Keratinocyte (primary cell): ENCODE results near the gene COCH. TPM values are rescaled to one million over a fixed set of nuclear protein-coding genes. Genes with fewer than 3 reads are reported as not detected.

Experiments used
- DNase-seq: peaks from one replicate; pipeline ENCODE4 v3.0.0-alpha.2; 2011; ENCODE audit warnings: low read depth, missing footprints, low spot score
- FAIRE-seq: peaks from 2 replicates; lab custom pipeline; 2011; peaks lifted over from hg19 to GRCh38; lab: Jason Lieb, UNC
- H2AFZ ChIP-seq: 2 replicates; pipeline ENCODE4 v1.6.0; 2012; ENCODE audit warnings: low read length, control low read depth, inconsistent platforms; ENCODE audit not compliant: control insufficient read depth
- H3K27ac ChIP-seq: 2 replicates; pipeline ENCODE4 v1.5.1; 2011; ENCODE audit warnings: low read length; ENCODE audit not compliant: control insufficient read depth, insufficient read depth
- H3K27me3 ChIP-seq: 3 replicates; pipeline ENCODE4 v1.6.0; 2011; ENCODE audit warnings: low read length; ENCODE audit not compliant: control insufficient read depth, insufficient read depth; ENCODE audit errors: extremely low read depth
- H3K36me3 ChIP-seq, 2 experiments: 2 replicates in 1 of 2; 3 replicates in 1 of 2; pipeline ENCODE4 v1.5.1; 2011; ENCODE audit warnings: low read length in 2 of 2, mild to moderate bottlenecking in 1 of 2; ENCODE audit not compliant: control insufficient read depth in 2 of 2, insufficient read depth in 2 of 2; ENCODE audit errors: extremely low read depth in 1 of 2
- H3K4me1 ChIP-seq: 3 replicates; pipeline ENCODE4 v1.5.1; 2011; ENCODE audit warnings: low read length; ENCODE audit not compliant: control insufficient read depth, insufficient read depth; ENCODE audit errors: extremely low read depth
- H3K4me2 ChIP-seq: 3 replicates; pipeline ENCODE4 v1.6.0; 2011; ENCODE audit warnings: low read depth, low read length; ENCODE audit not compliant: control insufficient read depth, insufficient read depth; ENCODE audit errors: extremely low read depth
- H3K4me3 ChIP-seq, 3 experiments: fragments of 200-600 bp in 1 of 3; sonication (generic) in 1 of 3; 2 replicates in 2 of 3; 3 replicates in 1 of 3; pipeline ENCODE4 v1.5.1; 2011 to 2016; ENCODE audit warnings: low read length in 3 of 3, mild to moderate bottlenecking in 3 of 3, control low read depth in 2 of 3, inconsistent platforms in 1 of 3, low read depth in 1 of 3, mixed read lengths in 1 of 3, mixed run types in 1 of 3, moderate library complexity in 1 of 3; ENCODE audit not compliant: control insufficient read depth in 2 of 3, insufficient read depth in 2 of 3; ENCODE audit errors: extremely low read depth in 1 of 3
- H3K79me2 ChIP-seq: 2 replicates; pipeline ENCODE4 v1.6.0; 2012; ENCODE audit warnings: low read length; ENCODE audit not compliant: control insufficient read depth, insufficient read depth
- H3K9ac ChIP-seq: 3 replicates; pipeline ENCODE4 v1.6.0; 2011; ENCODE audit warnings: low read length; ENCODE audit not compliant: control insufficient read depth, insufficient read depth; ENCODE audit errors: extremely low read depth
- H3K9me1 ChIP-seq: 3 replicates; pipeline ENCODE4 v1.6.0; 2011; ENCODE audit warnings: low read length; ENCODE audit not compliant: control insufficient read depth, insufficient read depth; ENCODE audit errors: extremely low read depth
- H3K9me3 ChIP-seq: 2 replicates; pipeline ENCODE4 v1.5.1; 2012; ENCODE audit warnings: low read depth, low read length; ENCODE audit not compliant: control insufficient read depth
- H4K20me1 ChIP-seq: 3 replicates; pipeline ENCODE4 v1.6.0; 2011; ENCODE audit warnings: low read length; ENCODE audit not compliant: control insufficient read depth, insufficient read depth; ENCODE audit errors: extremely low read depth
- CTCF ChIP-seq, 3 experiments: IDR thresholded peaks in 1 of 3; conservative IDR thresholded peaks in 1 of 3; optimal IDR thresholded peaks in 1 of 3; 2 replicates in 2 of 3; 3 replicates in 1 of 3; pipeline versions ENCODE3 to v1.5.1; 2011; ENCODE audit warnings: low read length in 3 of 3, mild to moderate bottlenecking in 3 of 3, moderate library complexity in 2 of 3, control low read depth in 1 of 3, inconsistent platforms in 1 of 3; ENCODE audit not compliant: insufficient read depth in 2 of 3; ENCODE audit errors: extremely low read depth in 1 of 3
- EZH2 ChIP-seq: IDR thresholded peaks from one replicate; pipeline ENCODE4 v1.6.1; 2012; ENCODE audit warnings: inconsistent platforms, mild to moderate bottlenecking, low read length, moderate library complexity
- dilution Hi-C: fragments of 300-500 bp; cut with MboI; formaldehyde crosslinking; loops from one replicate; pipeline ENCODE4 v1.7.0; 2020; ENCODE audit warnings: low sequenced_read_pairs; ENCODE audit not compliant: extremely low pct_ligation_motif_present
- polyA plus RNA-seq, 5 experiments: library from polyadenylated mRNA; depleted of rRNA in 3 of 5; stranded (reverse) in 3 of 5; stranded (forward) in 1 of 5; unstranded in 1 of 5; fragments of >200 nt; gene quantifications; 1 replicate in 1 of 5; 2 replicates in 3 of 5; 3 replicates in 1 of 5; pipeline versions ENCODE4 v1.2.1 to v1.2.3, GENCODE V29; 2011 to 2012; ENCODE audit warnings: missing spikeins in 2 of 5, low read depth in 1 of 5, low replicate concordance in 1 of 5

The COCH gene
- polyA plus RNA-seq, 1 donor (not counting 4 experiments of a cell fraction or from before 2014, with no cell fraction given): 0.03 TPM

- no peak overlapping the region for H2AFZ ChIP-seq
- no peak for FAIRE-seq
- H3K4me1 ChIP-seq: no peaks in the 10 kb centered on the region
These were observed 18.9 kb upstream of the COCH start for GRCh38 chr14:30855345-30856037.

GRCh38 chr14:30861200-30861599 is 13.2 kb upstream of the COCH start:
- no peak overlapping the region for H3K4me3 ChIP-seq

More at GRCh38 chr14:30855345-30856037, 18.9 kb upstream of the COCH start:
- H3K4me3 ChIP-seq: no peak overlapping the region
- H3K9me3 ChIP-seq: no peaks in the 10 kb centered on the region
- H3K27me3 ChIP-seq: no peaks in the 10 kb centered on the region
- no peak for DNase-seq
- no peak overlapping the region for H3K9ac ChIP-seq
- H3K9me1 ChIP-seq: no peaks in the 10 kb centered on the region
- H4K20me1 ChIP-seq: no peaks in the 10 kb centered on the region
- H3K79me2 ChIP-seq: no peaks in the 10 kb centered on the region
- H3K27ac ChIP-seq: no peak overlapping the region
- no peak overlapping the region for H3K4me2 ChIP-seq
- H3K36me3 ChIP-seq: no peaks in the 10 kb centered on the region
- TF ChIP-seq EZH2 (no peak), CTCF (optimal IDR thresholded peaks at IDR 0.05 in 1 of 3, IDR thresholded peaks at IDR 0.05 in 1 of 3, conservative IDR thresholded peaks at IDR 0.05 in 1 of 3; ENCODE audit: extremely low read depth in 1 of 3, insufficient read depth in 2 of 3, low read length in 3 of 3) (no peak)
- dilution Hi-C loops: no loop called here

More at GRCh38 chr14:30861200-30861599, 13.2 kb upstream of the COCH start:
- Histone ChIP-seq H3K79me2 (no peaks in the 10 kb centered on the region), H3K4me2 (no peak overlapping the region), H3K27me3 (peaks cover 3% of the 10 kb centered on the region), H4K20me1 (no peaks in the 10 kb centered on the region), H3K36me3 (no peaks in the 10 kb centered on the region), H2AFZ (no peak overlapping the region), H3K9me1 (no peaks in the 10 kb centered on the region), H3K4me1 (no peaks in the 10 kb centered on the region), H3K9me3 (no peaks in the 10 kb centered on the region), H3K27ac (no peak overlapping the region), H3K9ac (no peak overlapping the region)
- no peak for FAIRE-seq
- TF ChIP-seq EZH2 (no peak), CTCF (optimal IDR thresholded peaks at IDR 0.05 in 1 of 3, IDR thresholded peaks at IDR 0.05 in 1 of 3, conservative IDR thresholded peaks at IDR 0.05 in 1 of 3; ENCODE audit: extremely low read depth in 1 of 3, insufficient read depth in 2 of 3, low read length in 3 of 3) (no peak)
- dilution Hi-C loops: no loop called here
- DNase-seq: no peak
